Measurements from ENCODE around the gene RNU7-1. TPM values are rescaled to one million over a fixed set of nuclear protein-coding genes. Genes with fewer than 3 reads are reported as not detected.
A peak's percentile ranks its signal among the peaks of the same experiment; 100 is the strongest.

RNU7-1 gene
- total and polyA plus RNA-seq, 5 experiments from 2014 or later = not detected

- Mint-ChIP-seq H3K9me3 (no peaks in the 10 kb centered on the region), H3K27me3 (no peaks in the 10 kb centered on the region), H3K4me1 (peaks cover 44 to 65% (median 63%) of the 10 kb centered on the region in 4 donors), H3K4me3 (peak overlapping the region in 4 of 10 donors; percentile 31 to 50 (median 46)), H3K36me3 (peaks cover 0 to 29% (median 0%) of the 10 kb centered on the region in 3 donors), H3K27ac (peak overlapping the region; percentile 30 to 91 (median 86))
- DNase-seq = peak in 1 of 10 donors; percentile 47
- POLR2A ChIA-PET = interaction anchor here (0.7 to 1.4 kb wide), 5 partner anchors 11 to 168 kb away, joined by 3 to 4 read pairs (median 3); partner anchors contain the start of genes C12orf57 and RNU7-1
- ATAC-seq = no peak
Observed at GRCh38 chr12:6932766-6933165, 10.8 kb upstream of the RNU7-1 start.

DNA sequence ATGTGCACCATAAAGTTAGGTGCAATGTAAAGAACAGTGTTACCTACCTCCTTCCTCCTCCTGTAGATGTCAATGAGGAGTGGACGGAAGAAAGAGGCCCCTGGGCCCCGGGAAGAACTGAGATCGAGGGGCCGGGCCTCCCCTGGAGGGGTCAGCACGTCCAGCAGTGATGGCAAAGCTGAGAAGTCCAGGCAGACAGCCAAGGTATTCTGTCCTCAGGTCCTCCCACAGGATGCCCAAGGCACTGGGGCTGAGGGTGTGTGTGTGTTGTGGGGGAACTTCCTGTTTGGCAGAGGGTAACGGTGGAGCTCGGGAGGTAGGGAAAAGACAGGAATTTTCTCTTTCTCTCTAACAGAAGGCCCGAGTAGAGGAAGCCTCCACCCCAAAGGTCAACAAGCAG lies 9.5 kb upstream of the RNU7-1 start:
- Mint-ChIP-seq H3K4me1 (peaks cover 42 to 63% (median 61%) of the 10 kb centered on the region in 4 donors), H3K36me3 (peaks cover 0 to 30% (median 0%) of the 10 kb centered on the region in 3 donors), H3K27me3 (no peaks in the 10 kb centered on the region)

DNA sequence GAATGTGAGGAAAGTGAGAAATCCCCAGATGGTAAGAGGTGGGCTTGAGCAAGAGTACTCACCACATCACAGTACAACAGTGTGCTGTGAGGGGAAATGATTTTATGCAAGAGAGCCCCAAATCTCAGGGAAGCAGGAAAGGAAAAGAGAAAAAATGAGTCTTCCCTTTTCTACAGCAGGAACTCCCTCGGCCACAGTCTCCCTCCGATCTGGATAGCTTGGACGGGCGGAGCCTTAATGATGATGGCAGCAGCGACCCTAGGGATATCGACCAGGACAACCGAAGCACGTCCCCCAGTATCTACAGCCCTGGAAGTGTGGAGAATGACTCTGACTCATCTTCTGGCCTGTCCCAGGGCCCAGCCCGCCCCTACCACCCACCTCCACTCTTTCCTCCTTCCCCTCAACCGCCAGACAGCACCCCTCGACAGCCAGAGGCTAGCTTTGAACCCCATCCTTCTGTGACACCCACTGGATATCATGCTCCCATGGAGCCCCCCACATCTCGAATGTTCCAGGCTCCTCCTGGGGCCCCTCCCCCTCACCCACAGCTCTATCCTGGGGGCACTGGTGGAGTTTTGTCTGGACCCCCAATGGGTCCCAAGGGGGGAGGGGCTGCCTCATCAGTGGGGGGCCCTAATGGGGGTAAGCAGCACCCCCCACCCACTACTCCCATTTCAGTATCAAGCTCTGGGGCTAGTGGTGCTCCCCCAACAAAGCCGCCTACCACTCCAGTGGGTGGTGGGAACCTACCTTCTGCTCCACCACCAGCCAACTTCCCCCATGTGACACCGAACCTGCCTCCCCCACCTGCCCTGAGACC lies 8.0 kb upstream of the RNU7-1 start:
- POLR2A ChIA-PET = interaction anchor here (0.8 to 18.4 kb wide), 11 partner anchors 8 to 83 kb away, joined by 3 to 1315 read pairs (median 12); partner anchors contain the start of genes ATN1, C12orf57, CDCA3 and ENO2

More for the DNA sequence above, 9.5 kb upstream of the RNU7-1 start:
- POLR2A ChIA-PET = interaction anchor here (1.0 to 5.0 kb wide), 7 partner anchors 8 to 66 kb away, joined by 3 to 82 read pairs (median 8); partner anchors contain the start of genes ATN1, C12orf57, RNU7-1 and SPSB2
- Mint-ChIP-seq H3K9me3 (no peaks in the 10 kb centered on the region), H3K4me3 (no peak overlapping the region), H3K27ac (peak overlapping the region; percentile 43 to 98 (median 87))
- no peak for ATAC-seq
- peak in 1 of 10 donors; percentile 10 for DNase-seq

GRCh38 chr12:6936194-6936635 lies 7.4 kb upstream of the RNU7-1 start:
- peak overlapping the region; percentile 91 to 98 (median 98) for H3K27ac Mint-ChIP-seq
- peak overlapping the region; percentile 72 to 91 (median 86) for H3K4me3 Mint-ChIP-seq
- H3K9me3 Mint-ChIP-seq = no peaks in the 10 kb centered on the region
- no peaks in the 10 kb centered on the region for H3K27me3 Mint-ChIP-seq
- no peak for ATAC-seq
- H3K36me3 Mint-ChIP-seq = peaks cover 0 to 32% (median 0%) of the 10 kb centered on the region in 3 donors
- POLR2A ChIA-PET = interaction anchor here (0.6 to 18.4 kb wide), 16 partner anchors 8 to 313 kb away, joined by 3 to 1315 read pairs (median 6); partner anchors contain the start of genes ATN1, C12orf57, CDCA3 and ENO2
- DNase-seq = peak in 1 of 10 donors; percentile 52
- H3K4me1 Mint-ChIP-seq = peaks cover 34 to 55% (median 49%) of the 10 kb centered on the region in 4 donors

More for the DNA sequence above, 8.0 kb upstream of the RNU7-1 start:
- H3K4me3 Mint-ChIP-seq = peak overlapping the region in 9 of 10 donors; percentile 40 to 91 (median 50)
- DNase-seq (peak in 1 of 10 donors; percentile 62), ATAC-seq (no peak)
- peaks cover 0 to 32% (median 0%) of the 10 kb centered on the region in 3 donors for H3K36me3 Mint-ChIP-seq
- H3K4me1 Mint-ChIP-seq = peaks cover 34 to 54% (median 53%) of the 10 kb centered on the region in 4 donors
- H3K27me3 Mint-ChIP-seq = no peaks in the 10 kb centered on the region
- peak overlapping the region; percentile 63 to 98 (median 98) for H3K27ac Mint-ChIP-seq
- no peaks in the 10 kb centered on the region for H3K9me3 Mint-ChIP-seq

DNA sequence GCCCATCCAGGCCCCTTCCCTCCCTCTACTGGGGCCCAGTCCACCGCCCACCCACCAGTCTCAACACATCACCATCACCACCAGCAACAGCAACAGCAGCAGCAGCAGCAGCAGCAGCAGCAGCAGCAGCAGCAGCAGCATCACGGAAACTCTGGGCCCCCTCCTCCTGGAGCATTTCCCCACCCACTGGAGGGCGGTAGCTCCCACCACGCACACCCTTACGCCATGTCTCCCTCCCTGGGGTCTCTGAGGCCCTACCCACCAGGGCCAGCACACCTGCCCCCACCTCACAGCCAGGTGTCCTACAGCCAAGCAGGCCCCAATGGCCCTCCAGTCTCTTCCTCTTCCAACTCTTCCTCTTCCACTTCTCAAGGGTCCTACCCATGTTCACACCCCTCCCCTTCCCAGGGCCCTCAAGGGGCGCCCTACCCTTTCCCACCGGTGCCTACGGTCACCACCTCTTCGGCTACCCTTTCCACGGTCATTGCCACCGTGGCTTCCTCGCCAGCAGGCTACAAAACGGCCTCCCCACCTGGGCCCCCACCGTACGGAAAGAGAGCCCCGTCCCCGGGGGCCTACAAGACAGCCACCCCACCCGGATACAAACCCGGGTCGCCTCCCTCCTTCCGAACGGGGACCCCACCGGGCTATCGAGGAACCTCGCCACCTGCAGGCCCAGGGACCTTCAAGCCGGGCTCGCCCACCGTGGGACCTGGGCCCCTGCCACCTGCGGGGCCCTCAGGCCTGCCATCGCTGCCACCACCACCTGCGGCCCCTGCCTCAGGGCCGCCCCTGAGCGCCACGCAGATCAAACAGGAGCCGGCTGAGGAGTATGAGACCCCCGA lies 6.8 kb upstream of the RNU7-1 start:
- POLR2A ChIA-PET = interaction anchor here (0.6 to 18.4 kb wide), 26 partner anchors 10 to 314 kb away, joined by 3 to 1315 read pairs (median 8); partner anchors contain the start of genes ATN1, CDCA3, COPS7A and EMG1
- peak overlapping the region; percentile 91 to 98 (median 98) for H3K27ac Mint-ChIP-seq
- ATAC-seq (peak; percentile 34 to 38), DNase-seq (peak in 9 of 10 donors; percentile 50 to 85 (median 66))
- peaks cover 34 to 55% (median 49%) of the 10 kb centered on the region in 4 donors for H3K4me1 Mint-ChIP-seq
- H3K9me3 Mint-ChIP-seq = no peaks in the 10 kb centered on the region
- H3K36me3 Mint-ChIP-seq = peaks cover 0 to 32% (median 0%) of the 10 kb centered on the region in 3 donors
- H3K27me3 Mint-ChIP-seq = no peaks in the 10 kb centered on the region
- H3K4me3 Mint-ChIP-seq = peak overlapping the region; percentile 72 to 91 (median 86)

GRCh38 chr12:6937481-6938352 lies 5.9 kb upstream of the RNU7-1 start:
- Mint-ChIP-seq H3K9me3 (no peaks in the 10 kb centered on the region), H3K27me3 (no peaks in the 10 kb centered on the region), H3K36me3 (peaks cover 0 to 30% (median 0%) of the 10 kb centered on the region in 3 donors), H3K4me1 (peaks cover 29 to 53% (median 48%) of the 10 kb centered on the region in 4 donors), H3K27ac (peak overlapping the region; percentile 89 to 98 (median 98)), H3K4me3 (peak overlapping the region; percentile 72 to 91 (median 86))
- peak; percentile 87 to 96 (median 92) for DNase-seq
- peak; percentile 85 to 93 for ATAC-seq
- POLR2A ChIA-PET = interaction anchor here (0.8 to 18.4 kb wide), 23 partner anchors 9 to 274 kb away, joined by 3 to 1315 read pairs (median 9); partner anchors contain the start of genes ATN1, CDCA3, COPS7A and EMG1

DNA sequence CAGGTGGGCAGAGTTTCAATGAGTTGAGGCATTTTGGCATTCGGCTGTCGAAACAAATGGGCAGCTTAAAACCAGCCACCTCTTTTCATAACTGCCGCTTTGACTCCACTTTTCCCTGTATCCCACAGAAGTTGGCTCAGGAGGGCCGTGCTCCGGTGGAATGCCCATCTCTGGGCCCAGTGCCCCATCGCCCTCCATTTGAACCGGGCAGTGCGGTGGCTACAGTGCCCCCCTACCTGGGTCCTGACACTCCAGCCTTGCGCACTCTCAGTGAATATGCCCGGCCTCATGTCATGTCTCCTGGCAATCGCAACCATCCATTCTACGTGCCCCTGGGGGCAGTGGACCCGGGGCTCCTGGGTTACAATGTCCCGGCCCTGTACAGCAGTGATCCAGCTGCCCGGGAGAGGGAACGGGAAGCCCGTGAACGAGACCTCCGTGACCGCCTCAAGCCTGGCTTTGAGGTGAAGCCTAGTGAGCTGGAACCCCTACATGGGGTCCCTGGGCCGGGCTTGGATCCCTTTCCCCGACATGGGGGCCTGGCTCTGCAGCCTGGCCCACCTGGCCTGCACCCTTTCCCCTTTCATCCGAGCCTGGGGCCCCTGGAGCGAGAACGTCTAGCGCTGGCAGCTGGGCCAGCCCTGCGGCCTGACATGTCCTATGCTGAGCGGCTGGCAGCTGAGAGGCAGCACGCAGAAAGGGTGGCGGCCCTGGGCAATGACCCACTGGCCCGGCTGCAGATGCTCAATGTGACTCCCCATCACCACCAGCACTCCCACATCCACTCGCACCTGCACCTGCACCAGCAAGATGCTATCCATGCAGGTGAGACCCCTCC lies 5.0 kb upstream of the RNU7-1 start:
- Mint-ChIP-seq H3K27ac (peak overlapping the region; percentile 89 to 98 (median 98)), H3K9me3 (no peaks in the 10 kb centered on the region), H3K36me3 (peaks cover 0 to 26% (median 0%) of the 10 kb centered on the region in 3 donors), H3K4me1 (peaks cover 29 to 56% (median 50%) of the 10 kb centered on the region in 4 donors), H3K4me3 (peak overlapping the region in 9 of 10 donors; percentile 16 to 91 (median 79)), H3K27me3 (no peaks in the 10 kb centered on the region)
- peak in 1 of 10 donors; percentile 62 for DNase-seq
- no peak for ATAC-seq
- POLR2A ChIA-PET = interaction anchor here (0.9 to 18.4 kb wide), 22 partner anchors 8 to 249 kb away, joined by 3 to 1315 read pairs (median 10); partner anchors contain the start of genes ATN1, CDCA3, COPS7A and EMG1

GRCh38 chr12:6939191-6939540 lies 4.5 kb upstream of the RNU7-1 start:
- Mint-ChIP-seq H3K4me3 (peak overlapping the region in 8 of 10 donors; percentile 16 to 74 (median 52)), H3K9me3 (no peaks in the 10 kb centered on the region), H3K27ac (peak overlapping the region; percentile 53 to 93 (median 84)), H3K4me1 (peaks cover 30 to 59% (median 48%) of the 10 kb centered on the region in 4 donors), H3K27me3 (no peaks in the 10 kb centered on the region), H3K36me3 (peaks cover 0 to 26% (median 0%) of the 10 kb centered on the region in 3 donors)
- ATAC-seq (no peak), DNase-seq (no peak)
- POLR2A ChIA-PET = interaction anchor here (0.9 to 18.4 kb wide), 9 partner anchors 13 to 88 kb away, joined by 3 to 1315 read pairs (median 26); partner anchors contain the start of genes CDCA3, EMG1, ENO2 and LRRC23

GRCh38 chr12:6941267-6941666 lies 2.3 kb upstream of the RNU7-1 start:
- DNase-seq (peak in 1 of 10 donors; percentile 62), ATAC-seq (no peak)
- Mint-ChIP-seq H3K4me3 (no peak overlapping the region), H3K4me1 (peaks cover 24 to 61% (median 50%) of the 10 kb centered on the region in 4 donors), H3K27ac (peak overlapping the region in 5 of 10 donors; percentile 14 to 98 (median 73)), H3K27me3 (no peaks in the 10 kb centered on the region), H3K9me3 (no peaks in the 10 kb centered on the region), H3K36me3 (peaks cover 0 to 10% (median 0%) of the 10 kb centered on the region in 3 donors)
- POLR2A ChIA-PET = interaction anchor here (0.6 to 18.4 kb wide), 6 partner anchors 15 to 28 kb away, joined by 3 to 1315 read pairs (median 13); partner anchors contain the start of genes EMG1, ENO2 and PHB2

DNA sequence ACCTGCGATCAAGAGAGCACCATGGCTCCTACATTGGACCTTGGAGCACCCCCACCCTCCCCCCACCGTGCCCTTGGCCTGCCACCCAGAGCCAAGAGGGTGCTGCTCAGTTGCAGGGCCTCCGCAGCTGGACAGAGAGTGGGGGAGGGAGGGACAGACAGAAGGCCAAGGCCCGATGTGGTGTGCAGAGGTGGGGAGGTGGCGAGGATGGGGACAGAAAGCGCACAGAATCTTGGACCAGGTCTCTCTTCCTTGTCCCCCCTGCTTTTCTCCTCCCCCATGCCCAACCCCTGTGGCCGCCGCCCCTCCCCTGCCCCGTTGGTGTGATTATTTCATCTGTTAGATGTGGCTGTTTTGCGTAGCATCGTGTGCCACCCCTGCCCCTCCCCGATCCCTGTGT lies 1.8 kb upstream of the RNU7-1 start:
- ATAC-seq = no peak
- Mint-ChIP-seq H3K27ac (peak overlapping the region in 8 of 10 donors; percentile 14 to 100 (median 98)), H3K4me1 (peaks cover 21 to 61% (median 49%) of the 10 kb centered on the region in 4 donors), H3K9me3 (no peaks in the 10 kb centered on the region), H3K27me3 (no peaks in the 10 kb centered on the region), H3K36me3 (peaks cover 0 to 6% (median 0%) of the 10 kb centered on the region in 3 donors), H3K4me3 (peak overlapping the region in 1 of 10 donors; percentile 23)
- POLR2A ChIA-PET = interaction anchor here (0.6 to 18.4 kb wide), 10 partner anchors 10 to 89 kb away, joined by 3 to 1315 read pairs (median 40); partner anchors contain the start of genes CDCA3, EMG1, ENO2 and PHB2
- DNase-seq = no peak

Measured in naive thymus-derived CD8-positive, alpha-beta T cell (primary cell).